GM19328 (cell line): ENCODE data around the gene TSPAN33.
A peak's percentile ranks its signal among the peaks of the same experiment; 100 is the strongest.
"Not testable (repeated sequence)": the region's sequence is repeated elsewhere in the genome, so short reads cannot be mapped to it uniquely, and the experiment has no call there.

Source experiments
- ATAC-seq: cut with Tn5 transposase; IDR thresholded peaks from one replicate; pipeline ENCODE4 v1.9.1; 2021; ENCODE audit warnings: mild to moderate bottlenecking, moderate library complexity; ENCODE audit not compliant: unreplicated experiment

TSPAN33 gene

GRCh38 chr7:129144095-129144833 is at the start of gene TSPAN33:
TSPAN33 (plus strand) TSS chr7:129144707; CDS start chr7:129144981, 274 bp downstream.
- ATAC-seq, result peak; percentile 64

- ATAC-seq, result peak; percentile 76
Measured at GRCh38 chr7:129095258-129095657, 49.2 kb upstream of the TSPAN33 start.

GRCh38 chr7:129098409-129099084 is 46.0 kb upstream of the TSPAN33 start:
- no peak for ATAC-seq

- no peak for ATAC-seq
Measured at GRCh38 chr7:129100827-129101166, 43.7 kb upstream of the TSPAN33 start.

GRCh38 chr7:129101746-129102145 is 42.8 kb upstream of the TSPAN33 start:
- ATAC-seq, result no peak

GRCh38 chr7:129103561-129104324 is 40.8 kb upstream of the TSPAN33 start:
- no peak for ATAC-seq

- ATAC-seq, result no peak
Measured at GRCh38 chr7:129108581-129108980, 35.9 kb upstream of the TSPAN33 start.

GRCh38 chr7:129110258-129110981 is 34.1 kb upstream of the TSPAN33 start:
- ATAC-seq, result no peak

- ATAC-seq, result no peak
Measured at GRCh38 chr7:129110982-129111376, 33.5 kb upstream of the TSPAN33 start.

GRCh38 chr7:129115676-129116075 is 28.8 kb upstream of the TSPAN33 start:
- no peak for ATAC-seq

- no peak for ATAC-seq
Measured at GRCh38 chr7:129118182-129118581, 26.3 kb upstream of the TSPAN33 start.

GRCh38 chr7:129118976-129119375 is 25.5 kb upstream of the TSPAN33 start:
- no peak for ATAC-seq

GRCh38 chr7:129121501-129122077 is 22.9 kb upstream of the TSPAN33 start:
- ATAC-seq, result not testable (repeated sequence)

- ATAC-seq, result peak; percentile 47
Measured at GRCh38 chr7:129122078-129122750, 22.3 kb upstream of the TSPAN33 start.

- peak; percentile 61 for ATAC-seq
Measured at GRCh38 chr7:129122751-129123509, 21.6 kb upstream of the TSPAN33 start.

- no peak for ATAC-seq
Measured at GRCh38 chr7:129123510-129123857, 21.0 kb upstream of the TSPAN33 start.

GRCh38 chr7:129126314-129126713 is 18.2 kb upstream of the TSPAN33 start:
- ATAC-seq, result no peak

GRCh38 chr7:129127154-129127553 is 17.4 kb upstream of the TSPAN33 start:
- no peak for ATAC-seq

GRCh38 chr7:129127601-129128000 is 16.9 kb upstream of the TSPAN33 start:
- ATAC-seq, result no peak
